Stimulated activated CD4-positive, alpha-beta T cell treated with anti-CD3 and anti-CD28 coated beads, Interleukin-12 subunit alpha, Interleukin-12 subunit beta, amount 100 ng/mL, for 24 hours (primary cell): ENCODE results near the gene PAPPA.

Experiments
- DNase-seq, 2 experiments: peaks; one replicate each; pipeline ENCODE4 v3.0.0-alpha.2; 2020; ENCODE audit warnings: low read depth in 2 of 2

Gene PAPPA

GRCh38 chr9:116181853-116182610 lies 28.4 kb downstream of the PAPPA start:
- DNase-seq: no peak

GRCh38 chr9:116182876-116183275 lies 29.3 kb downstream of the PAPPA start:
- DNase-seq: no peak

GRCh38 chr9:116187570-116188170 lies 34.1 kb downstream of the PAPPA start:
- no peak for DNase-seq

DNA sequence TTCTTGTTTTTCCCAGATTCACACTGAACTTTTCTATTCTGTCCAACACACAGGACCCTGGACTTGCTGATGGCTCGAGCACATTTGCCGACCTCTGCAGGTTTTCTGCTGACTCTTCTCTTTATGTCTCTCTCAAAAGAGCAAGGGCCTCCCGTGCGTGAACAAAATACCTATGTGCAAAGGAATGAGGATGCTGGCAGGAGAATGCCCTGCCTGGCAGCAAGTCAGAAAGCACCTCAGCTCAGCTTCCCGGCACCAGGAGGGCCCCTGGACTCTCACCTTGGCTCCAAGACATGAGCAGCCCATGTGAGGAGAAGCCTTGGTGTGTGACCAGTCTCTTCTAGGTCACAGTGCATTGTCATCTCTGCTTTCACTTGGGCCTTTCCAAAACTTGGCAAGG lies 36.1 kb downstream of the PAPPA start:
- DNase-seq: no peak

DNA sequence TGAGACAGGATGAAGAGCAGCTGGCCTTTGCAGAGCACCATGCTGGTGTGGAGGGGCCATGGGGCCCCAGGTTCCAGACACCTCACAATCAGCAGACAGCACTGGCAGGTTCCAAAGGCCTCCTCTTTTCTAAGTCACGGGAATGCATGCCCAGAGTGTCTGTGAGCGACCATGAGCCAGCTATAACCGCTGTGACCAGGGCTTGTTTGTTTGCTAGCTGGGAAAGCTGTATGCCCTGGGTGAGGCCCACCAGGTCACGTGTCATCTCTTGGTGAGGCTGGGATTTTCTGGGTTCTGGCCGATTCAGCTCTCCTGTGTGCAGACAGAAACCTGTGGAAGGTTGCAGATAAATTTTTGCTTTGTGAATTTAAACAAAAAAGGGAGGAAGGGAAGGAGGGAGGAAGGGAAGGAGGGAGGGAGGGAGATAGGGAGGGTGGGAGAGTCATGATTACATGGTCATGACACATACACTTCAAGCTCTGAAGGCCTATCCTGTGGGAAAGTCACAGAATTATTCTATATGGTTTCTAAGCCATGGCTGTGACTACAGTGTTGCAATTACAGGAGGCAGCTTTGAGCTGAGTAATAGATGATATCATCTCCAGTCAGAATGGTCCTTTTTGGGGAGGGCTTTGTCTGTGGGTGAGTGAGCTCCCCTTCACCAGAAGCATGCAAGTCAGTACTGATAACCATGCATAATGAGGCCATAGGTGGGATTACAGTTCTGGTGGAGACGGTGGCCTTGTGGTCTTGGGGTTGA lies 37.2 kb downstream of the PAPPA start:
- DNase-seq: no peak

- no peak for DNase-seq
These were observed 38.2 kb downstream of the PAPPA start for GRCh38 chr9:116191576-116192415.

GRCh38 chr9:116193636-116194035 lies 40.0 kb downstream of the PAPPA start:
- DNase-seq: no peak

- DNase-seq: no peak
These were observed 43.2 kb downstream of the PAPPA start for GRCh38 chr9:116196806-116197205.

- DNase-seq: no peak
These were observed 44.8 kb downstream of the PAPPA start for GRCh38 chr9:116198344-116198743.

- DNase-seq: no peak
These were observed 48.8 kb downstream of the PAPPA start for GRCh38 chr9:116202219-116202912.

- DNase-seq: no peak
These were observed 50.8 kb downstream of the PAPPA start for GRCh38 chr9:116204252-116204882.

DNA sequence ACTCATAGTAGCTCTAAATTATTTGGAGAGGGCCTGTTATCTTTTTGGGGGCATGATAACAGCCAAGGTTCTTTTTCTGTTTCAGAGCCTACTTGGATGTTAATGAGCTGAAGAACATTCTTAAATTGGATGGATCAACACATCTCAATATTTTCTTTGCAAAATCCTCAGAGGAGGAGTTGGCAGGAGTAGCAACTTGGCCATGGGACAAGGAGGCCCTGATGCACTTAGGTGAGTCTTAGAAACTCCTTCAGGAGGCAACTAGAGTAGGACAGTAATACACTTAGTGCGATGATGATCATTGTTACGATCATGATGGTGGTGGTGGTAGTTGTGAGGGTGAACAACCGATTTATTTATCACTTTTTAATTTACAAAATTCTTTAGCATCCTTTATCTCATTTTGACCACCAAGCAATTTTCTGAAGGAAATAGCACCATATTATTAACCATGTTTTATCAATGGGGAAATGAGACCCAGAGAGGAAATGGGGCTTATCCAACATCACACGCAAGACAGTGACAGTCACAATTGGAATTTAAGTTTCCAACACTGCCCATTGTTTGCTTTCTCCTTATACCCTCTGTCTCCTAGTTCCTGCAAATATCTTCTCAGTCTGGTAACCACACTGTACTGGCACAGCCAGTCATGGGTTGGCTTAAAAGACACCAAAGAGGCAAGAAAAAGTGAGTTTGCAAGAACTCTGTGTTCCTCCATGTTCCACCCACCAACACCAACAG lies 54.0 kb downstream of the PAPPA start:
- no peak for DNase-seq

DNA sequence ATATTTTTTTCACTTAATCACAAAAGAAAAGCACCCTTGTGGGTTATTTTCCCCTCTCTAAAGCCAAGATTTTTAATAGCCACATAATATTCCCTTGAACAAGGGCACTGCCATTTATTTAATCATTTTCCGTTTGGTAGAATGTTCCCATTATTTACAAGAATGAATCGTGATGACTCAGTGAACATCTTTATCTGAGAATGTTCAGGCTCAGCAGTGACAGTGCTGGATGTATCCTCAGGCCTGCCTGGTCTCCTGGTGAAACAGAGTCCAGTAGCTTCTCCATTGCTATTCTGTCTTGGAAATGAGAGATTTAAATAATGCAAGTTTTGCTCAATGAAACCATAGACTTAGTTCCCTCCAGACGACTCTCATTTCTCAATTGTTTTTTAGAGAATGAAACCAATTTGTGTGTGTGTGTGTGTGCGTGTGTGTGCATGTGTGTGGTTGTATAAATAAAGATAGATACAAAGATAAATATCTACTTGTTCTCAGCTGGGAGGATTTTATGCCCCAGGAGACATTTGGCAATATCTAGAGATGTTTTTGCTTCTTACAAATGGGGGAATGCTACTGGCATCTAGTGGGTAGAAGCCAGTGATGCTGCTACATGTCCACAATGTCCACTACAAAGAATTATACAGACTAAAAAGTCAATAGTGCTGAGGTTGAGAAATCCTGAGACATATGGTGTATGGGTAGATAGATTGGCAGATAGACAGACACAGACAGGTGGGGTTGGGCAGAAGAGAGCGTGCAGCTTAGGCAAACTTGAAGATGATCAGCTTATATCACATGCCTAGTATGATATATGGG lies 55.0 kb downstream of the PAPPA start:
- no peak for DNase-seq

GRCh38 chr9:116209414-116210116 lies 56.0 kb downstream of the PAPPA start:
- no peak for DNase-seq

- no peak for DNase-seq
These were observed 59.5 kb downstream of the PAPPA start for GRCh38 chr9:116212986-116213692.

GRCh38 chr9:116213693-116214047 lies 60.1 kb downstream of the PAPPA start:
- no peak for DNase-seq

DNA sequence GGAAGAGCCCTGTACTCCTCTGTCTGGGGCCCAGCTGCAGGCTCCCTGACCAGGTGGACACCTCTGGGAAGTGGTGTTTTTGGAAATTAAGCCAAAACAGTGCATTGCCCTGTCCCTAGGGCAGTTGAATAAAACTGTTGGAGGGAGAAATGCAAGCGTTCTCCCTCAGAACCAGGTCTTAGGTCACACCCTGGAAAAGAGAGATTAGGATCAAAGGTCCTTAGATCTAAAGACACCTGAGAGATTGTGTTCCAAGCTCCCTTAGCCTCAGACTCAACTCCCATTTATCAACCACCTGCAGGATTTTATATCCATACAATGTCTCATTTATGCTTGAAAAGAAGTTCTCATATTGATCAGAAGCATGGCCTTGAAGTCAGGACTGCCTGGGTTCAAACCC lies 64.8 kb downstream of the PAPPA start:
- no peak for DNase-seq

DNA sequence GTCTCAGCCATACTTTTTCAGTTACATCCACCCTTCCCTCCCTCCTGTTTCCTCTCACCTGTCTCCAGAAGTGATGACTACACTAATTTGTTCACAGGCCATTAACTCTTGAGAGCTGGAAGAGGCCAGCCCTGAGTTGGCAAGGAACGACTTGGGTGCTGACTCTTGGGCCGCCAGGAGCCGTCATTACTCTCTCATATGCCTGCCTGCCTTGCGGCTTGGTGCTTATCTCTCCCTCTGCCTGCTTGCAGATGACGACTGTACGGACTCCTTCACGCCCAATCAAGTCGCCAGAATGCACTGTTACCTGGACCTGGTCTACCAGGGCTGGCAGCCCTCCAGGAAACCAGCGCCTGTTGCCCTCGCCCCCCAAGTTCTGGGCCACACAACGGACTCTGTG lies 66.1 kb downstream of the PAPPA start:
- no peak for DNase-seq
